ENCODE measurements around the gene CHRNA1. TPM values are rescaled to one million over a fixed set of nuclear protein-coding genes. Genes with fewer than 3 reads are reported as not detected.

The CHRNA1 gene
- 0.17 TPM in 1 of 2 replicates, not detected in the other for total RNA-seq (2014; rRNA removed; shearing (Covaris generic))

DNA sequence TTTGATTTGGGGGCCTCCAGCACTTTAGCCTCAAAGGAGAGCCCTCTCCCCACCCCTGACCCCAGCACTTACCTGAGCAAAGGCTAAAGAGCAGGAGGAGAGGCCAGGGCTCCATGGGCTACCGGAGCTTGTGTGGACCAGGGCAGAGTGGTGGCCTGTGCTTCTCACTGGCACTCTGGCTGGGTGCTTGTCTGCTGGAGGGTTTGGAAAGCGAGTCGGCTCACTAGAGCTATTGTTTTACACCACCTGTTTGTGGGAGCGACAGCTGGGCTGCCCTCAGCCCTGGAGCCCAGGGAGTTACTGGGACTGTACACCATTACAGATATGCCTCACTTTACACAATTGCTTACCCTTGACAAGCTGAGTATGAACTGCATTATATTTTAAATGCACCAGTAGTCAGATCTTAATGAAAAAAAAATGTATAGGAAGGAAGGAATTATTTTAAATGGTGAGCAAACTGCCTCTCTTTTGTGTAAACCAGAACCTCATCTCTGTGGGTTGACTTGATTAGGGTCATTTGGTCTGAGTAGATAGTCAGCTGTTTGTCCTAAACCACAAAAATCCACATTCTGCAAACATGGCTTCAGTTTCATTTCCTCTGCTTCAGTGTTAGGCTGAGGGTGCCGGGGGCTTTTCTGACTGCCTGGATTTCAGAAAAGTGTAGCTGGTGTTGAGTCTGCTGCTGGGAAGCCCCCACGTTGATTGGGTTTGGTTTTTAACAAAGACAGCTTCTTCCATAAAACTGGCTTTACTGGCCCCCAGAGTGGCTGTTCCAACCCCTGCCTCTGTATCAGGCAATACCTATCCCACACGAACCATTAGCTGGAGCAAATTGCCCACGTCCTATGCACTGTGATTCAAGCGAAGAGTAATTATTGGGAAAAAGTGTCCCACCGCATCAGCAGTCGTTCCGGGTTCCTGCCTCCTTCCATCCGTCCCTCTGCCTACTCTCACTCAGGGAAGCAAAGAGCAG, at the start of gene CHRNA1:
TSS of gene CHRNA1 (minus strand) at position 193 of the 976 bp plus-strand sequence. CDS start at position 115, 78 bp downstream.
- DNase-seq (ENCODE audit: low read depth) = peak; percentile 63

- DNase-seq (ENCODE audit: low read depth) = no peak
Measured at GRCh38 chr2:174812037-174812436, 47.8 kb upstream of the CHRNA1 start.

DNA sequence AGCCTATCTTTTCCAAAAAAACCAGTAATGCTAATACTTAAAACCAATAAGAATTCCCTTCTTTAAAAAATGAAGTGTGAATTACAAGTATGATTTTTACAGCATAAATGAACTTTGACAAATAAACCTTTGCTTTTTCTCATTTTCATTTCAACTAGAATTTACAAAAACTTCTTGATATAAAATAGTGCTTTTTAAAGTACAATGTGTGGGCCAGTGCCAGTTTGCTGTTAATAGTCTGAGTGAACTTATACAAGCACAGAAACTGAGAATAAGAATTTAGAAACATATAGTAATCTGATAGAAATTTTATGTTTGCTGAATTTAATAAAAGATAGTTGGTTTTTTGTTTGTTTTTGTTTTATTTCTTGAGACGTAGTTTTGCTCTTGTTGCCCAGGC, 43.7 kb upstream of the CHRNA1 start:
- DNase-seq (ENCODE audit: low read depth) = no peak

- no peak for DNase-seq (ENCODE audit: low read depth)
Measured at GRCh38 chr2:174805803-174806202, 41.5 kb upstream of the CHRNA1 start.

- DNase-seq (ENCODE audit: low read depth) = peak; percentile 70
Measured at GRCh38 chr2:174802459-174802858, 38.2 kb upstream of the CHRNA1 start.

DNA sequence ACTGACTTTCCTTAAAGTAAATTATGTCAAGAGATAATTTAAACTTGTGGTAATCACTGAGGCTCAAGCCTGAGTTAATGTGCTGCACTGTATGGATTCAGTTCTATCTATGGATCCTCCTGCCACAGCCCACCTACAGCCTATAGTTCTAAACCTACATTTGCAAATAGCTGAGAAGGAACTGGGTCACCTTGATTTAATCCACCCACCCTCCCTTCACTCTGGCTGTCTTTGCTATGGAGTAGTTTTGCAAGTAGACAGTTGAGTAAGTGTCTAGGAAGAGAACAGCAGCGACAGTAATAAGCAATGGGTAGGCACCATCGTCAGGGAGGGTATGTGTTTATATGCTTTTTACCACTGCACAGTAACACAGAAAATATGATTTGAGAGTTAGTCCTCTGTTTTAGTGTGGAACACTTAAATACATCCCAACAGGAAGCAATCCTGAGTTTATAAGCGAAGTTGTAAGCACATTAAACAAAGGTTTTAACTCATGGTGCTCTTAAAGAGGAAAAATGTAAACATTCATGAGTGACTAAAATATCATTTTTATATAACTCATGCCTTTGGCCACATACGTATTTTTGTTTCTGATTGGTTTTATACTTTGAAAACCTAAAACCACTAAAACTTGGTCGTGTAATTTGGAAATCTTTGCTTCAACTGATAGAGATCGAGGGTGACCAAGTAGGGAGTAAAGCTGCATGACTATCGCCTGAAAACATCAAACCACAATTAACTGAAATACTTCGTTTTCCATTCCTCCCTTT, 36.3 kb upstream of the CHRNA1 start:
- DNase-seq (ENCODE audit: low read depth) = no peak

DNA sequence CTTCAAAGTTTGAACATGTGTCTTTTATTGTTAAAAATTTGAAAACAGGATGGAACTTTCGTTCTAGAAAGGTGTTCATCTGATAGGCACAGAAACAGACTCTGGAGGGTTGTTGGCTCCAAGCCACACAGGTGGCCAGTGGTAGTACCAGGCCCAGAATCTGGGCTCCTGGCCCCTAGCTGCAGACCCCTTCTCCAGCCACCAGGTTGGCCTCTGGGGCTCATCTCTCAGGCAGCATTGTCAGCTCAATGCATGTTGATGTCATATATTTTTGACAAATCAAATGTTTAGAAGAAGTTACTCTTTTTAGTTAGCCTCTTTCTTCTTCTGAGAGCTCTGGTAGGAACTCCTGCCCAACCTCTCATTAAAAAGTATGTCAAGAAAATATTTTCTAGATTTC, 34.5 kb upstream of the CHRNA1 start:
- DNase-seq (ENCODE audit: low read depth) = no peak

DNA sequence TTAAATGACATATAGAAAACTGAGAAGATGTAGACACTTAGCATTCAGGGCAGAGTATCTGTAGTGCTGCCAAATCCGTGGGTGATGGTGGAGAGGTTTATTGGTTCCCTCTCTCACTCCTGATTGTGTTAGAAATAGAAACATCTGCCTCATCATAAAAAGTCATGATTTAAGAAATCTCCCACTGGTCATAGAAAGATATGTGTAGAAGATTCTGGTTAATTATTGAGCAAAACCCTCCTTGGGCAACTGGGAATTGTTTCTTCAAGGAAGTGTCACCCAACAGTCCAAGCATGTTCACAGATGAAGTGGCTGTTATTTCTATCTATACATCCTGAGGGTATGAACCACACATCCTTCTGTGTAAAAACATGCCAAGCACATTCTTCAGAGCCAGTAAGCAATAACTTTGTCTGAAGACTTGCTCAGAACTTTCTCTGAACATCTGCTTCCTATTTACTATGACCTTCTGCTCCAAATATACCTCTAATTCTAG, 33.6 kb upstream of the CHRNA1 start:
- DNase-seq (ENCODE audit: low read depth) = no peak

GRCh38 chr2:174796319-174796771, 32.1 kb upstream of the CHRNA1 start:
- DNase-seq (ENCODE audit: low read depth) = peak; percentile 16

DNA sequence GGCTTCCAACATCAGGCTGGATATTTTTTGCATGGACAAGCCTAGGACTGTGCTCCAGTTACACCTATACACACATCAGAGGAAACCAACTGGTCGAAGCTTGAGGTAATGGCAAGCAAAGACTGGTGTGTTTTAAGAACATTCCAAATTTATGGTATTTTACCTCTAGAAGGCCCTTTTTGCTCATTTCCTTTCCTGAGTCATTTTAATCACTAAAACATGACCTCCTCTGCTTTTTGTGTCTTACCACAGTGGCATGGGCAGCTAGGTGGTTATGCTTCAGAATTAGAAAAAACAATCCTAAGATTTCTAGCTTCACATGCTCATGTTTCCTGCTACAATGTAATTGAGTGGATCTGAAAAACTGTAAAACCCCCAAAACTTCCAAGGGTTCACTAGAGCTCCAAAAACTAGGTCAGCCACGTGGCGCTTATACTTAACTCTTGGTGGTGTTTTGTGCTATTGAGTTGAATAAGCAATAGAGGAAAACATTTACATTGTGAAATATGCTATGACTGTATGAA, 30.6 kb upstream of the CHRNA1 start:
- peak; percentile 43 for DNase-seq (ENCODE audit: low read depth)

- no peak for DNase-seq (ENCODE audit: low read depth)
Measured at GRCh38 chr2:174792309-174793025, 28.2 kb upstream of the CHRNA1 start.

- DNase-seq (ENCODE audit: low read depth) = no peak
Measured at GRCh38 chr2:174791746-174792280, 27.5 kb upstream of the CHRNA1 start.

DNA sequence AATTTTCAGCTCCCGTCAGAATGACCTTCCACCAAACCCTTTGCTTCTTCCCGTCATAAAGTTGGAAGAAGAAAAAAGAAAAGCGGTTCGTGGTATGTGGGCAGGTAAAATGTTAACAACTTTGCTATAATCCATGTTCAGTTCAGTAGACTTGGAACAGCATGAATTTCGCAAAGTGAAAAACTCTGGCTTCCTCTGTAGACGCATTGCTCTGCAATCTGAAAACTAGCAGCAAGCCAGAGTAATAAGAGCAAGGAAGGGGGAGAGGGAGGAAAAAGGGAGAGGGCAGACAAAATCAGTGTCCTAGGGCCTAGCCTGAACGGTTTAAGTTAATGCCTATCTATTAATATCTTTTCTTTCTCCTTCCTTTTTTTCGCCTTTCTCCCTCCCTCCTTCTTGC, 26.7 kb upstream of the CHRNA1 start:
- no peak for DNase-seq (ENCODE audit: low read depth)

GRCh38 chr2:174789001-174789400, 24.7 kb upstream of the CHRNA1 start:
- DNase-seq (ENCODE audit: low read depth) = no peak

DNA sequence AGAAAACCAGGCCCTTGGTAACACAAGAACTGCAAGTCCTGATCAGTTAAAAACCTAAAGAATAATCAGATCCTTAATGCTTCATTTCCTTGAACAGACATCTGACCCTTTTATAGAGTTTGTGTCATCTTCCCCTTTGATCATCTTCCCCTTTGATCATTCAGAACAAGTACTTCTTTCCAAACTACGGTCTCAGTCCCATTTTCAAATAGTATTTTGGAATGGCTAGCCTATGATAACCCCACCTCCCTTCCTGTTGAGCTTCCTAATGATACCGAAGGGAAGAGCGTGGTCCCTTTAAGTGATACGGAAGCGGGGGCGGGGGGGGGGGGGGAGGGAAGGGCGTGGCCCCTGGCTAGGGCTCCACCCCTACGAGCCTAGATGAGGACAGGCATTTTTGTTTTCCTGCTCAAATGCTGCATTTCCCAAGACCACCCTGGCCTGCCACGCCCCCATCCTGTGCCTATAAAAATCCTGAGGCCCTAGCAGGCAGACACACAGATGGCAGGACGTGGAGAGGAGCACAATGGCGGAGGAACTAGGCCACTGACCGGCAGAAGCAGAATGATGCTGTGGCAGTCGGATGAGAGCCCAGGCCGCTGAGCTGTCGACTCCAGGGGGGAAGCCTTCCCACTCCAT, 24.1 kb upstream of the CHRNA1 start:
- no peak for DNase-seq (ENCODE audit: low read depth)

GRCh38 chr2:174787487-174788205, 23.4 kb upstream of the CHRNA1 start:
- peak; percentile 88 for DNase-seq (ENCODE audit: low read depth)

DNA sequence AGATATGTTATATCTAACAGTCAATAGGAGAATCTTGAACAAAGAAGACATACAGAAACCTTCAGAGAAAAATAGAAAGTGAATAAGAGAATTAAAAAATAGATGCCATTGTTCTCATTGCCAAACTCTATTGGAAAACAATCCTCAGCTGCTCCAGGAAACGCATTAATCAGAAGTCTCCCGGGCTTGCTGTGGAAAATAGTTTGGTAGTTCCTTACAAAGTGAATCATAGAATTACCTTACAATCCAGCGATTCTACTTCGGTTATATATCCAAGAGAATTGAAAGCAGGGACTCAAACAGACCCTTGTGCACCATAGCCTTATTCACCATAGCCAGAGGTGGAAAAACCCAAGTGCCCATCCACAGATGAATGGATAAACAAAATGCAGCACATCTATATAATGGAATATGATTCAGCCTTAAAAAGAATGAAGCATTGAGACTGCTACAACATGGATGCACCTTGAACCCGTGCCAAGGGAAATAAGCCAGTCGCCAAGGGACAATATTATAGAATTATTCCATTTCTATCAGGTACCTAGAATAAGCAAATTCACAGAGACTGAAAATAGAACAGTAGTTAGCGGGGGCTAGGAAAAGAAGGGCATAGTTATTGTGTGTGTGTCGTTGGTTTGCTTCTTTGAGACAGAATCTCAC, 21.9 kb upstream of the CHRNA1 start:
- DNase-seq (ENCODE audit: low read depth) = peak; percentile 44

DNA sequence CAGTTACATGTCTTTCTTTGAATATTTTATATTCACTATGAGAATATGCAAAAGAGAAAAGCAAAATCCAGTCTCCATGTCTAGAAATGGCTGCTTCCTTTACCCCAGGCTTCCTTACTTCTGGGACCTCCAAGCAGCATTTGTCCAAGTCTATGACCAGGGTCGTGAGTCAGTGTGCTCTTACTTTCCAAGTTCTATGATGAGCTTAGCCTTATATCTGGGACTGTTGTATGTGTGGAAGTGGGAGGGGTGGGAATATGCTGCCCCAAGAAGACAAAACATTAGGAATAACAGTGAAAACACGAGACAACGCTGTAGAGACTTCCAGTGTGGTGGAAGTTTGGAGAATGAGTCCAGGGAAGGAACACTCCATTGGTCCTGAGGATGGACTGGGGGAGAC, 21.2 kb upstream of the CHRNA1 start:
- no peak for DNase-seq (ENCODE audit: low read depth)

DNA sequence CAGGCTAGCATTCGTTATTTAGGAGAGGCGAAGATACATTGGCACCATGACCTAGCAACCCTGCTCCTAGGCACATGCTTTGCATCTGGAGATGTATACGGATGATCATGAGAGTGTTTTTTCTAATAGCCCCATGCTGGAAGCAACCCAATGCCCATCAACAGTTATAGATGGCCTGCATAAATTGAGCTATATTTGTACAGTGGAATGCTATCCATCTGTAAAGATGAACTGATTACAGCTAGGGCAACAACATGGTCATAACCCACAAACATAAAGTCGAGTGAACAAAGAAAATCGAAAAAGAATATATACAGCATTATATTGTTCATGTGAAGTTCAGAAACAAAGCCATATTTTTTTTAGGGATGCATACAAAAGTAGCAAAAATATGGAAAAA, 20.6 kb upstream of the CHRNA1 start:
- no peak for DNase-seq (ENCODE audit: low read depth)
